Stimulated activated CD8-positive, alpha-beta memory T cell treated with anti-CD3 and anti-CD28 coated beads, Interleukin-12 subunit alpha, Interleukin-12 subunit beta, amount 100 ng/mL, for 1 hour (primary cell): ENCODE measurements around the gene PCSK7.
A peak's percentile ranks its signal among the peaks of the same experiment; 100 is the strongest.

Source experiments
- DNase-seq: peaks from one replicate; pipeline ENCODE4 v3.0.0-alpha.2; 2020; ENCODE audit warnings: low read depth

Gene PCSK7

GRCh38 chr11:117181586-117182550 lies 50.0 kb downstream of the PCSK7 start:
- DNase-seq = no peak

- DNase-seq = peak; percentile 22
Measured at GRCh38 chr11:117180661-117181585, 51.0 kb downstream of the PCSK7 start.

- DNase-seq = no peak
Measured at GRCh38 chr11:117180020-117180419, 51.9 kb downstream of the PCSK7 start.

- DNase-seq = peak; percentile 19
Measured at GRCh38 chr11:117179048-117179999, 52.5 kb downstream of the PCSK7 start.

- DNase-seq = peak; percentile 85
Measured at GRCh38 chr11:117178210-117179034, 53.5 kb downstream of the PCSK7 start, which contains the start of gene SIDT2. SIDT2 (plus strand) TSS chr11:117178743; CDS start chr11:117179264, 521 bp downstream.

- no peak for DNase-seq
Measured at GRCh38 chr11:117177534-117178209, 54.2 kb downstream of the PCSK7 start.

- no peak for DNase-seq
Measured at GRCh38 chr11:117176186-117176585, 55.7 kb downstream of the PCSK7 start.

GRCh38 chr11:117175781-117176180 lies 56.1 kb downstream of the PCSK7 start:
- no peak for DNase-seq

- no peak for DNase-seq
Measured at GRCh38 chr11:117175104-117175503, 56.8 kb downstream of the PCSK7 start.

GRCh38 chr11:117172724-117173421 lies 59.0 kb downstream of the PCSK7 start:
- no peak for DNase-seq

- DNase-seq = no peak
Measured at GRCh38 chr11:117171404-117172061, 60.3 kb downstream of the PCSK7 start.

GRCh38 chr11:117171007-117171403 lies 60.9 kb downstream of the PCSK7 start:
- DNase-seq = no peak

- no peak for DNase-seq
Measured at GRCh38 chr11:117170210-117170609, 61.7 kb downstream of the PCSK7 start.

GRCh38 chr11:117169736-117170135 lies 62.1 kb downstream of the PCSK7 start:
- DNase-seq = no peak

GRCh38 chr11:117166491-117166890 lies 65.4 kb downstream of the PCSK7 start:
- no peak for DNase-seq

- no peak for DNase-seq
Measured at GRCh38 chr11:117160826-117161225, 71.0 kb downstream of the PCSK7 start.

- no peak for DNase-seq
Measured at GRCh38 chr11:117159892-117160291, 72.0 kb downstream of the PCSK7 start.

GRCh38 chr11:117157507-117157906 lies 74.4 kb downstream of the PCSK7 start:
- no peak for DNase-seq

GRCh38 chr11:117154468-117154867 lies 77.4 kb downstream of the PCSK7 start:
- DNase-seq = no peak
